HEK293 (cell line): ENCODE measurements around the gene SMAD7.

Source experiments
- GLIS2 ChIP-seq: fragments of 450-650 bp; formaldehyde crosslinking; IDR thresholded peaks from 2 replicates; pipeline ENCODE4 v1.5.1; 2016; ENCODE audit warnings: missing biosample characterization, missing genetic modification characterization
- HOXC10 ChIP-seq: sonication (generic); formaldehyde crosslinking; IDR thresholded peaks from 2 replicates; pipeline ENCODE4 v1.8.1; 2023; ENCODE audit warnings: mild to moderate bottlenecking, missing genetic modification reagents
- KLF16 ChIP-seq: fragments of 450-650 bp; formaldehyde crosslinking; IDR thresholded peaks from 2 replicates; pipeline ENCODE4 v1.5.1; 2017; ENCODE audit warnings: missing biosample characterization, missing genetic modification characterization
- REPIN1 ChIP-seq: fragments of 450-650 bp; formaldehyde crosslinking; IDR thresholded peaks from 2 replicates; pipeline ENCODE4 v1.5.1; 2017; ENCODE audit warnings: missing biosample characterization, missing genetic modification characterization, low read depth
- SP7 ChIP-seq: fragments of 450-650 bp; formaldehyde crosslinking; IDR thresholded peaks from 2 replicates; pipeline ENCODE4 v1.5.1; 2016; ENCODE audit warnings: missing biosample characterization, missing genetic modification characterization
- ZBTB17 ChIP-seq: fragments of 450-650 bp; formaldehyde crosslinking; IDR thresholded peaks from 2 replicates; pipeline ENCODE4 v1.5.1; 2016; ENCODE audit warnings: missing biosample characterization, missing genetic modification characterization
- ZBTB20 ChIP-seq: fragments of 450-650 bp; formaldehyde crosslinking; IDR thresholded peaks from 2 replicates; pipeline ENCODE4 v1.5.1; 2016; ENCODE audit warnings: missing biosample characterization, missing genetic modification characterization
- ZEB2 ChIP-seq: fragments of 450-650 bp; formaldehyde crosslinking; IDR thresholded peaks from 2 replicates; pipeline ENCODE4 v1.5.1; 2016; ENCODE audit warnings: missing biosample characterization, missing genetic modification characterization
- ZFP69B ChIP-seq: fragments of 450-650 bp; formaldehyde crosslinking; IDR thresholded peaks from 2 replicates; pipeline ENCODE4 v1.5.1; 2016; ENCODE audit warnings: missing biosample characterization, missing genetic modification characterization
- ZNF184 ChIP-seq: fragments of 450-650 bp; IDR thresholded peaks from 2 replicates; pipeline ENCODE4 v1.5.1; 2018; ENCODE audit warnings: missing biosample characterization, mild to moderate bottlenecking, missing genetic modification characterization
- ZNF19 ChIP-seq: fragments of 450-650 bp; formaldehyde crosslinking; IDR thresholded peaks from 2 replicates; pipeline ENCODE4; 2016; ENCODE audit warnings: missing biosample characterization, missing genetic modification characterization, low read depth
- ZNF274 ChIP-seq, 2 experiments: fragments of 200-500 bp in 1 of 2; fragments of 450-650 bp in 1 of 2; sonication (Bioruptor generic) in 1 of 2; formaldehyde crosslinking in 1 of 2; IDR thresholded peaks; 2 replicates each; pipeline versions ENCODE4 v1.5.1 to v1.6.1; 2014 to 2016; ENCODE audit warnings: borderline replicate concordance in 1 of 2, inconsistent platforms in 1 of 2, low read length in 1 of 2, missing biosample characterization in 1 of 2, missing genetic modification characterization in 1 of 2
- ZNF324 ChIP-seq: fragments of 450-650 bp; formaldehyde crosslinking; IDR thresholded peaks from 2 replicates; pipeline ENCODE4 v1.5.1; 2016; ENCODE audit warnings: missing biosample characterization, missing genetic modification characterization
- ZNF423 ChIP-seq: fragments of 450-650 bp; formaldehyde crosslinking; IDR thresholded peaks from 2 replicates; pipeline ENCODE4 v1.5.1; 2016; ENCODE audit warnings: missing biosample characterization, missing genetic modification characterization
- ZNF610 ChIP-seq: fragments of 450-650 bp; formaldehyde crosslinking; IDR thresholded peaks from 2 replicates; pipeline ENCODE4 v1.5.1; 2016; ENCODE audit warnings: missing biosample characterization, missing genetic modification characterization, borderline replicate concordance
- ZNF843 ChIP-seq: fragments of 450-650 bp; formaldehyde crosslinking; IDR thresholded peaks from 2 replicates; pipeline ENCODE4 v1.5.1; 2016; ENCODE audit warnings: missing biosample characterization, missing genetic modification characterization
- ZSCAN16 ChIP-seq: fragments of 450-650 bp; formaldehyde crosslinking; IDR thresholded peaks from 2 replicates; pipeline ENCODE4 v1.5.1; 2016; ENCODE audit warnings: missing biosample characterization, missing genetic modification characterization
- ZSCAN23 ChIP-seq: fragments of 450-650 bp; formaldehyde crosslinking; IDR thresholded peaks from 2 replicates; pipeline ENCODE4 v1.5.1; 2016; ENCODE audit warnings: missing biosample characterization, missing genetic modification characterization
- ZXDB ChIP-seq: fragments of 450-650 bp; formaldehyde crosslinking; IDR thresholded peaks from 2 replicates; pipeline ENCODE4 v1.5.1; 2016; ENCODE audit warnings: missing biosample characterization, missing genetic modification characterization
- TF ChIP-seq, protein P1 (sequence below): fragments of 450-650 bp; formaldehyde crosslinking; IDR thresholded peaks from 2 replicates; pipeline ENCODE4 v1.5.1; 2016; ENCODE audit warnings: missing biosample characterization, missing genetic modification characterization
- TF ChIP-seq, protein P2 (sequence below): fragments of 450-650 bp; formaldehyde crosslinking; optimal IDR thresholded peaks from 2 replicates; pipeline ENCODE3; 2016; ENCODE audit warnings: missing biosample characterization, mild to moderate bottlenecking, missing genetic modification characterization
- TF ChIP-seq, protein P3 (sequence below): fragments of 450-650 bp; formaldehyde crosslinking; IDR thresholded peaks from 2 replicates; pipeline ENCODE4 v1.5.1; 2016; ENCODE audit warnings: missing biosample characterization, missing genetic modification characterization
- TF ChIP-seq, protein P4 (sequence below): fragments of 450-650 bp; formaldehyde crosslinking; IDR thresholded peaks from 2 replicates; pipeline ENCODE4 v1.5.1; 2016; ENCODE audit warnings: missing biosample characterization, missing genetic modification characterization

SMAD7 gene

DNA sequence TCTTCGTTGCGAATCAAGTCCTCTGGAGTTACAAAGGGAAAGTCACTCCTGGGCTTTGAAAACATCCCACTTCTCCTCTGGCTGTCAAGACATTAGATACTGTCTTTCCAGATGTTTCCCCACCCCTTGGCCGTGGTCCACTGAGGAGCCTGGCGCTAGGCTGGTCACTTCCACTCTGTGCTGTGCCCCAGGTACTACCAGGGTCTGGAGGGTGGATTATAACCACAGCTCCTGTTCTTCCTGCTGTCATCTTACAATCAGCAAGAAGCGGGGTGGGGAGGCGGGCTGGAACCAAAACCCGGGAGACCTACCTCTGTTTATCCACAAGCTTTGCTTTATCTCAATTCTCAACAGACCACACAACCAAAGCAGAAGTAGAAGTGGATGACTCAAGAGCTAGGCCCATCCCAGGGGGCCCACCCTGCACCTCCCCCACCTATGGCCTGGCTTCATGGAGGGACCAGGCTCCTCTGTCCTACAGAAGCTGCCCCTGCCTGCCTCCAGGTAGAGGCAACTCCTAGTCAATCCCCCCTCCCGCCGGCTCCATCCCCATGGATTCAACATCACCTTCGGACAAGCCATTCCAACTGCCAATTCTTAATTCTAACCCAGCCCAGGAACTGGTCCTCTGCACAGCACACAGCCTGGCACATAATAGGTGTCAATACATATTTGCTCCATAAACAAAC is 17.8 kb downstream of the SMAD7 start (continued):
- TF ChIP-seq, protein P1, sequence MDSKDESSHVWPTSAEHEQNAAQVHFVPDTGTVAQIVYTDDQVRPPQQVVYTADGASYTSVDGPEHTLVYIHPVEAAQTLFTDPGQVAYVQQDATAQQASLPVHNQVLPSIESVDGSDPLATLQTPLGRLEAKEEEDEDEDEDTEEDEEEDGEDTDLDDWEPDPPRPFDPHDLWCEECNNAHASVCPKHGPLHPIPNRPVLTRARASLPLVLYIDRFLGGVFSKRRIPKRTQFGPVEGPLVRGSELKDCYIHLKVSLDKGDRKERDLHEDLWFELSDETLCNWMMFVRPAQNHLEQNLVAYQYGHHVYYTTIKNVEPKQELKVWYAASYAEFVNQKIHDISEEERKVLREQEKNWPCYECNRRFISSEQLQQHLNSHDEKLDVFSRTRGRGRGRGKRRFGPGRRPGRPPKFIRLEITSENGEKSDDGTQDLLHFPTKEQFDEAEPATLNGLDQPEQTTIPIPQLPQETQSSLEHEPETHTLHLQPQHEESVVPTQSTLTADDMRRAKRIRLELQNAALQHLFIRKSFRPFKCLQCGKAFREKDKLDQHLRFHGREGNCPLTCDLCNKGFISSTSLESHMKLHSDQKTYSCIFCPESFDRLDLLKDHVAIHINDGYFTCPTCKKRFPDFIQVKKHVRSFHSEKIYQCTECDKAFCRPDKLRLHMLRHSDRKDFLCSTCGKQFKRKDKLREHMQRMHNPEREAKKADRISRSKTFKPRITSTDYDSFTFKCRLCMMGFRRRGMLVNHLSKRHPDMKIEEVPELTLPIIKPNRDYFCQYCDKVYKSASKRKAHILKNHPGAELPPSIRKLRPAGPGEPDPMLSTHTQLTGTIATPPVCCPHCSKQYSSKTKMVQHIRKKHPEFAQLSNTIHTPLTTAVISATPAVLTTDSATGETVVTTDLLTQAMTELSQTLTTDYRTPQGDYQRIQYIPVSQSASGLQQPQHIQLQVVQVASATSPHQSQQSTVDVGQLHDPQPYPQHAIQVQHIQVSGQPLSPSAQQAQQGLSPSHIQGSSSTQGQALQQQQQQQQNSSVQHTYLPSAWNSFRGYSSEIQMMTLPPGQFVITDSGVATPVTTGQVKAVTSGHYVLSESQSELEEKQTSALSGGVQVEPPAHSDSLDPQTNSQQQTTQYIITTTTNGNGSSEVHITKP (tag by site-specific recombination): peak; percentile 79
- TF ChIP-seq, protein P2, sequence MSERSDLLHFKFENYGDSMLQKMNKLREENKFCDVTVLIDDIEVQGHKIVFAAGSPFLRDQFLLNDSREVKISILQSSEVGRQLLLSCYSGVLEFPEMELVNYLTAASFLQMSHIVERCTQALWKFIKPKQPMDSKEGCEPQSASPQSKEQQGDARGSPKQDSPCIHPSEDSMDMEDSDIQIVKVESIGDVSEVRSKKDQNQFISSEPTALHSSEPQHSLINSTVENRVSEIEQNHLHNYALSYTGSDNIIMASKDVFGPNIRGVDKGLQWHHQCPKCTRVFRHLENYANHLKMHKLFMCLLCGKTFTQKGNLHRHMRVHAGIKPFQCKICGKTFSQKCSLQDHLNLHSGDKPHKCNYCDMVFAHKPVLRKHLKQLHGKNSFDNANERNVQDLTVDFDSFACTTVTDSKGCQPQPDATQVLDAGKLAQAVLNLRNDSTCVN: peak; percentile 18
- TF ChIP-seq ZFP69B (tag by site-specific recombination) (peak; percentile 97), ZSCAN23 (tag by site-specific recombination) (peak; percentile 76; the same call in 1 of the 2 replicates), ZXDB (tag by site-specific recombination) (peak; percentile 62; the same call in 1 of the 2 replicates), ZEB2 (tag by site-specific recombination) (peak; percentile 66), ZNF843 (tag by site-specific recombination) (peak; percentile 31; the same call in 1 of the 2 replicates), ZNF184 (tag by site-specific recombination) (no peak), ZNF423 (tag by site-specific recombination) (0 out of 2 replicates have a peak, but pooled peaks have one; percentile 46), HOXC10 (CRISPR knock-in tag) (no peak), ZNF324 (tag by site-specific recombination) (peak; percentile 75; the same call in 1 of the 2 replicates), KLF16 (tag by site-specific recombination) (0 out of 2 replicates have a peak, but pooled peaks have one; percentile 18), SP7 (tag by site-specific recombination) (peak; percentile 66; the same call in 1 of the 2 replicates), GLIS2 (tag by site-specific recombination) (peak; percentile 88), ZNF19 (no peak), ZNF610 (tag by site-specific recombination) (0 out of 2 replicates have a peak, but pooled peaks have one; percentile 14), REPIN1 (tag by site-specific recombination) (0 out of 2 replicates have a peak, but pooled peaks have one; percentile 58), ZBTB17 (peak; percentile 19; the same call in 1 of the 2 replicates), ZSCAN16 (tag by site-specific recombination) (no peak), ZBTB20 (peak; percentile 28; the same call in 1 of the 2 replicates), ZNF274 (IDR thresholded peaks at IDR 0.05; ENCODE audit: low read length) (no peak), ZNF274 (tag by site-specific recombination; IDR thresholded peaks at IDR 0.05; ENCODE audit: borderline replicate concordance) (no peak)
- TF ChIP-seq, protein P3, sequence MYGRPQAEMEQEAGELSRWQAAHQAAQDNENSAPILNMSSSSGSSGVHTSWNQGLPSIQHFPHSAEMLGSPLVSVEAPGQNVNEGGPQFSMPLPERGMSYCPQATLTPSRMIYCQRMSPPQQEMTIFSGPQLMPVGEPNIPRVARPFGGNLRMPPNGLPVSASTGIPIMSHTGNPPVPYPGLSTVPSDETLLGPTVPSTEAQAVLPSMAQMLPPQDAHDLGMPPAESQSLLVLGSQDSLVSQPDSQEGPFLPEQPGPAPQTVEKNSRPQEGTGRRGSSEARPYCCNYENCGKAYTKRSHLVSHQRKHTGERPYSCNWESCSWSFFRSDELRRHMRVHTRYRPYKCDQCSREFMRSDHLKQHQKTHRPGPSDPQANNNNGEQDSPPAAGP (tag by site-specific recombination): peak; percentile 94
- TF ChIP-seq, protein P4, sequence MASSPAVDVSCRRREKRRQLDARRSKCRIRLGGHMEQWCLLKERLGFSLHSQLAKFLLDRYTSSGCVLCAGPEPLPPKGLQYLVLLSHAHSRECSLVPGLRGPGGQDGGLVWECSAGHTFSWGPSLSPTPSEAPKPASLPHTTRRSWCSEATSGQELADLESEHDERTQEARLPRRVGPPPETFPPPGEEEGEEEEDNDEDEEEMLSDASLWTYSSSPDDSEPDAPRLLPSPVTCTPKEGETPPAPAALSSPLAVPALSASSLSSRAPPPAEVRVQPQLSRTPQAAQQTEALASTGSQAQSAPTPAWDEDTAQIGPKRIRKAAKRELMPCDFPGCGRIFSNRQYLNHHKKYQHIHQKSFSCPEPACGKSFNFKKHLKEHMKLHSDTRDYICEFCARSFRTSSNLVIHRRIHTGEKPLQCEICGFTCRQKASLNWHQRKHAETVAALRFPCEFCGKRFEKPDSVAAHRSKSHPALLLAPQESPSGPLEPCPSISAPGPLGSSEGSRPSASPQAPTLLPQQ (tag by site-specific recombination): peak; percentile 98
